Effector memory CD8-positive, alpha-beta T cell (primary cell): ENCODE data around the gene LEAP2.
A peak's percentile ranks its signal among the peaks of the same experiment; 100 is the strongest.

Experiments used
- ATAC-seq: fragments of 150-1000 bp; cut with Tn5 transposase; replicated peaks from 2 replicates; pipeline ENCODE4 v1.10.0; 2021; ENCODE audit warnings: mild to moderate bottlenecking, moderate library complexity
- DNase-seq, 3 experiments: peaks; one replicate each; pipeline ENCODE4 v3.0.0; 2021
- H3K27ac Mint-ChIP-seq, 2 donors: one replicate each; pipeline ENCODE4 v1.8.0; 2022; ENCODE audit warnings: mild to moderate bottlenecking in 2 of 2, mixed read lengths in 2 of 2, moderate library complexity in 2 of 2
- H3K27me3 Mint-ChIP-seq, 2 donors: one replicate each; pipeline ENCODE4 v1.8.0; 2022; ENCODE audit warnings: mixed read lengths in 2 of 2
- H3K36me3 Mint-ChIP-seq: one replicate; pipeline ENCODE4 v1.8.0; 2022; ENCODE audit warnings: mild to moderate bottlenecking, moderate library complexity, mixed read lengths; ENCODE audit not compliant: insufficient read depth
- H3K4me1 Mint-ChIP-seq, 2 donors: one replicate each; pipeline ENCODE4 v1.8.0; 2022; ENCODE audit warnings: low read depth in 2 of 2, mixed read lengths in 2 of 2
- H3K4me3 Mint-ChIP-seq, 2 donors: one replicate each; pipeline ENCODE4 v1.8.0; 2022; ENCODE audit warnings: mild to moderate bottlenecking in 2 of 2, mixed read lengths in 2 of 2, moderate library complexity in 2 of 2
- H3K9me3 Mint-ChIP-seq, 2 donors: one replicate each; pipeline ENCODE4 v1.8.0; 2022; ENCODE audit warnings: mixed read lengths in 2 of 2
- total RNA-seq, 9 experiments: gene quantifications; one replicate each; lab custom pipeline; 2026; lab: John Stamatoyannopoulos, UW

LEAP2 gene, protein sequence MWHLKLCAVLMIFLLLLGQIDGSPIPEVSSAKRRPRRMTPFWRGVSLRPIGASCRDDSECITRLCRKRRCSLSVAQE
- total RNA-seq: 0 to 3.0 (median 1.2) reads per million in 9 experiments

DNA sequence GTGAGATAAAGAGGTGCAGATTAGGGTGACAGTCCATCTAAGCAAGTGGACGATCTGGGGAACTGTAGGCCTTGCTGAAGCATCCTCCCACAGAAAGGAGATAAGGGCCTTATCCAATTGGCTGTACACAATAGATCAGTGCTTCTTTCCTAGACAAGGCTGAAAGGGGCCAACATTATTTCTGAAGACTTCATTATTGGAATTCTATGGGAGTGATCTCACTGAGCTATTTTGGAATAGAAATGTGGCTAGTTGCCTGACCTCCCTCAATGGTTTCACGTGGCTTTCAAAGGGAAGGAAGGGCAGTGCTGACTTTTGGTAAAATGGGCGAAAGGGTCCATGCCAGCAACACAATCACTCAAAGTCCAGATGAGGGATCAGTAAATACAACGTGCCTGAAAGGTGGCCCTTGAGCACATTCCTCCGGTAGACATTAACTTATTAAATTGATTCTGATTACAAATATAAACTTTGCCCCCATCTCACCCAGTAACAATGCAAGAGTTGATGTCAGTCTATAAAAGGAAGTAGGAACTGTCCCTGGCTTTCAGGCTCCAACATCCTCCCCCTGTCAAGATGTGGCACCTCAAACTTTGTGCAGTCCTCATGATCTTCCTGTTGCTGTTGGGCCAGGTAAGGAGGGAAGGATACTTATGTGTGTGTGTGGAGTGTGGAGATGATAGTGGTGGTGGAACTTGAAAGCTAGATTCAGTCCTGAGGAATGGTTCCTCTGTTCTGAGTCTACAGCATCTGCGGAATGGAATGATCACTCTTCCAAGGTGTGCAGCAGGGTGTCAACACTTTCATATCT, at the start of gene LEAP2:
LEAP2 (plus strand) TSS at position 550 of the 811 bp plus-strand sequence; CDS start at position 577, 27 bp downstream.
- Mint-ChIP-seq H3K4me1 (peaks cover 0 to 3% of the 10 kb centered on the region in 2 donors), H3K4me3 (no peak within 1 kb of the TSS), H3K9me3 (no peaks in the 10 kb centered on the region), H3K27ac (peak within 1 kb of the TSS; percentile 61 to 75), H3K36me3 (peaks cover 41% of the 10 kb centered on the region), H3K27me3 (no peaks in the 10 kb centered on the region)
- DNase-seq (no peak), ATAC-seq (no peak)

DNA sequence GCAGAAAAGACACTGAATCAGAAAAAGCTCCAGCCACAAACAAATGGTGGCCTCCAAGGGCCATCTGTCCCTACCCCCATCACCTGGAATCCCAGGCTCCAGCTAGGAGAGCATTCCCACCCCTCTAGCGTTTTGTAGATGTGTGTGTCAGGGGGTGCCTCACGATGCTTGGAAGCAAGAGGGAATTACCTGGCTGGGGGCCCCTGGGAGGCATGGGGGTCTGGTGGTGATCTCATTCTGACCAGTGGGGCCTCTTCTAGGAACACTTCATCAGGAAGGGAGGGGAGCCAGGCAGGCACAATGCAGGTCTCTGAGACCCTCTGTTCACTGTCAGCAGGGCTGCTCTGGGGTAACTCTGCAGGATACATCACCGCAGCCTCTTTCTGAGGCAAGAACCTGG, 49.0 kb upstream of the LEAP2 start:
- no peak for ATAC-seq
- H3K27ac Mint-ChIP-seq: no peak overlapping the region
- peaks cover 3% of the 10 kb centered on the region for H3K36me3 Mint-ChIP-seq
- no peaks in the 10 kb centered on the region for H3K9me3 Mint-ChIP-seq
- DNase-seq: no peak
- H3K4me3 Mint-ChIP-seq: peak overlapping the region in 1 of 2 donors; percentile 49
- H3K27me3 Mint-ChIP-seq: peaks cover 38 to 80% of the 10 kb centered on the region in 2 donors
- peaks cover 8 to 9% of the 10 kb centered on the region in 2 donors for H3K4me1 Mint-ChIP-seq

DNA sequence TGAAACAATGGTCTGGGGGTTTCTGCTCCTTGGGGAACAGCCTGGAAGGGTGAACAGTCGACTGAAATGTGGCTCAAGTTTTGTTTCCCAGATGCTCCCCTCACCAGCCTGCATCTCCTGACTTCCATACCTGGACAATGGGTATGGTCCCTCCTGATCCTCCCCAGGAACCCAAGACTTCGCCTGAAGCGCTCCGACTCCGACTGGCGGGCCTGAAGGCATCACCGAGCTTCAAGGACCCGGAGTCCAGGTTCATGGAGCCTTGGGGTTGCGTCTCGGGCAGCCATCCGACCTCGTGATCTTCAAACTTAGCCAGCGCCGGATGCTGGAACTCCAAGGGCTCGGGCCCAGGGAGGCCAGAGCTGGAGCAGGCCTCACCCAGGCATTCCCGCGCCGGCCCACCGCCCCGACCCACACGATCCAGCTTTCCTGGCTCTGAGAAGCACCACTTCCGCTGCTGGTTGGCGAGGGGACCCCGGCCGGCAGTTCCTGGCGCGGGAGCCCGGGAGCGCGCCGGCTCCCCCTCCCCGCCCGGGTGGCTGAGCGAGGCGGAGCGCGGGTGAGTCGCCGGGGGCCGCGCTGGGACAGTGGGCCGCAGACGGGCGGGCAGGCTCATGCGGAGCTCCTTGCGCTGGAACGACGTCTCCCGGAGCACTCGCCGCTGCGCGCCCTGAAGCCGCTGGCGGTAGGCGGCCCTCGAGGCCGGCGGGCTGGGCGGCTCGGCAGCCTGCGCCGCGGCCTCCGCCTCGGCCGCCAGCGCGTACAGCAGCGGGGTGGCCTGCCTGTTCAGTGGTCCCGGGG, 48.2 kb upstream of the LEAP2 start:
- no peak overlapping the region for H3K27ac Mint-ChIP-seq
- no peak for DNase-seq
- H3K36me3 Mint-ChIP-seq: peaks cover 3% of the 10 kb centered on the region
- peaks cover 10% of the 10 kb centered on the region in 2 donors for H3K4me1 Mint-ChIP-seq
- peak overlapping the region in 1 of 2 donors; percentile 49 for H3K4me3 Mint-ChIP-seq
- peak; percentile 7 for ATAC-seq
- H3K27me3 Mint-ChIP-seq: peaks cover 35 to 77% of the 10 kb centered on the region in 2 donors
- H3K9me3 Mint-ChIP-seq: no peaks in the 10 kb centered on the region

DNA sequence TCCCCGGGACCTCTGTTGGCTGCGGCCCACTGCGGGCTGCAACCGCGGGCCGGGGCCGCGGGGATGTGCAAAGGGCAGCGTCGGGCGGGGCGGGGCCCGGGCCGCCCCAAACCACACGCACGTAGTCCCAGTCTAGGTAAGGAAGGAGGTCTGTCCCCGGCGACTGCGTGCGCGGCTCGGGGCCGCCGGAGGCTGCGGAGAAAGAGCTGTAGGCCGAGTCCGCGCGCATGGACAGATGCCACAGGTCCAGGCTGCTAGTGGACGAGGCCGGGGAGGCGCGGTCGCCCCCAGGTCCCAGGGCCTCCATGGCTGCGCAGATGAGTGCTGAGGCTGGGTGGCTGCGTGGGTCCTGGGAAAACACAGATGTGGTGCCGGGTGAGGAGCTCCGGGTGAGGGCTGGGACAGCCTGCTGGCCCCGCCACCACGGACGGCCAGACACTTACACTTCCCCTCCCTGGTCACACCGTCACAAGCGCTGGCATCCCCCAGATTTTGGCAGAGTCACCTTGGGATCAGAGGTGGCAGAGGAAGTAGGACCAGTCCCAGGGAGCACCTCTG, 47.6 kb upstream of the LEAP2 start:
- H3K4me1 Mint-ChIP-seq: peaks cover 8 to 10% of the 10 kb centered on the region in 2 donors
- ATAC-seq: peak; percentile 31

DNA sequence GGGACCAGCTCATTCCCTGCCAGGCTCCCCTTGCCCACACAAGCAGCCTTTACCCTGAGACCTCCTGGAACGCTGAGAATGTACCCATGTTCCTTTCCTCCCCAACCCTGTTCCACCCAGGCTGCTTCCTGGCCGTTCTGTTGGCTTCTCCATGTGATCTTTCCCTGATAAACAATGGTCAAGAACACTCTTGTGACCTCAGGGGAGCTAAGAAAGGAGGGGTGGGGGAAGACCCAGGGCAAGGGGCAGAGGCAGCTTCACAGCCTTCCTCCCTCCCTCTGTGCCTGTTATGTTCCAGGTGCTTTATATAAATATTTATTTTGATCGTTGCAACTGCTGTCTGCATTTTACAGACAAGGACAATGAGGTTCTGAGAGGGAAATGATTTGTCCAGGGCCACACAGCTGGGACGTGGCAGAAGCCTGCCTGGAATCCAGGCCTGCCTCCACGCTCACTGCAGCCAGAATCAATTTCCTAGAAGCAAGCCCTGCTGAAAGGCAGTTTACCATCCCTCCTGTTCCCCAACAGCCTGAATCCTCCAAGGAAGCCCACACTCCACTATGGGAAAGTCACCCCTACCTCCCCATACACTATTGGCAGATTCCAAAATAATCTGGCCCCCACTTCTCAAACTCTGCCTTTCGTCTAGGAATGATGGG, 46.9 kb upstream of the LEAP2 start:
- H3K27me3 Mint-ChIP-seq: peaks cover 39 to 82% of the 10 kb centered on the region in 2 donors
- H3K4me3 Mint-ChIP-seq: peak overlapping the region in 1 of 2 donors; percentile 45
- no peaks in the 10 kb centered on the region for H3K9me3 Mint-ChIP-seq
- ATAC-seq: no peak
- peaks cover 3% of the 10 kb centered on the region for H3K36me3 Mint-ChIP-seq
- no peak for DNase-seq
- no peak overlapping the region for H3K27ac Mint-ChIP-seq
- peaks cover 14 to 16% of the 10 kb centered on the region in 2 donors for H3K4me1 Mint-ChIP-seq

More for the DNA sequence above, 47.6 kb upstream of the LEAP2 start:
- Mint-ChIP-seq H3K9me3 (no peaks in the 10 kb centered on the region), H3K4me3 (peak overlapping the region in 1 of 2 donors; percentile 45), H3K27ac (no peak overlapping the region), H3K27me3 (peaks cover 33 to 76% of the 10 kb centered on the region in 2 donors), H3K36me3 (peaks cover 3% of the 10 kb centered on the region)
- no peak for DNase-seq

DNA sequence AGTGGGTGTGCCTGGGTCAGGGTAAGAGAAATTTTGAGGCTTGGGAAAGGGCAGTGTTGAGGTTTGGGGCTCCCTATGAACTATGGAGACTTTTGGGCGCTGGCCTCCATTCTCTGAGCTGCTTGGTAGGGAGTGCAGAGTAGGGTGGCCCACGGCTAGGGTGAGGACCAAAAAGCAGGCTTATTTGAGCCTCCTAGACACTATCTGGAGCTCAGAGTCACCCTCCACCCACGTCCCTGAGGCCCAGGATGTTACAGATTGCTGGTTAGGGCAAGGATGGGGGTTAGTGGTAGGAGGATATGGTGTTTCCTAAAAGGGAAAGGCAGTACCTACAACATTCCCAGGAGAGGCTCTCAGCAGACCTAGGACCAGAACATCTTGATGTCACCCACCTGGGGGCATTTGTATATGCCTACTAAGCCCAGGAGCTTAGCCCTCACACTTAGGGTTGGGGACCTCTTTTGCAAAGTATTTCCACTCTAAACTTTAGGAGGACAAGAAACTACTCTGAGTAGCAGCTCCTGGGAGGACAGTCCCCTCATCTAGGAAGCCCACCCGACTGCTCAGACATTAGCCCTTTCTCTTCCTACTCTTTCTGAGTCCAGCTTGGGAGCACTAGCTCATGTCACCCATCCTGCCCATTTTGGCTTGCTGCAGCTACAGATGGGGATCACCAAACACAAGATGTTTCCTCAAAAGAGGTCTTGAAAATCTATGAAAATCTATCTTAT, 45.4 kb upstream of the LEAP2 start:
- peaks cover 3% of the 10 kb centered on the region for H3K36me3 Mint-ChIP-seq
- no peak for ATAC-seq
- no peak overlapping the region for H3K4me3 Mint-ChIP-seq
- DNase-seq: no peak
- no peak overlapping the region for H3K27ac Mint-ChIP-seq
- H3K9me3 Mint-ChIP-seq: no peaks in the 10 kb centered on the region
- H3K4me1 Mint-ChIP-seq: peaks cover 14 to 17% of the 10 kb centered on the region in 2 donors
- H3K27me3 Mint-ChIP-seq: peaks cover 39 to 78% of the 10 kb centered on the region in 2 donors

DNA sequence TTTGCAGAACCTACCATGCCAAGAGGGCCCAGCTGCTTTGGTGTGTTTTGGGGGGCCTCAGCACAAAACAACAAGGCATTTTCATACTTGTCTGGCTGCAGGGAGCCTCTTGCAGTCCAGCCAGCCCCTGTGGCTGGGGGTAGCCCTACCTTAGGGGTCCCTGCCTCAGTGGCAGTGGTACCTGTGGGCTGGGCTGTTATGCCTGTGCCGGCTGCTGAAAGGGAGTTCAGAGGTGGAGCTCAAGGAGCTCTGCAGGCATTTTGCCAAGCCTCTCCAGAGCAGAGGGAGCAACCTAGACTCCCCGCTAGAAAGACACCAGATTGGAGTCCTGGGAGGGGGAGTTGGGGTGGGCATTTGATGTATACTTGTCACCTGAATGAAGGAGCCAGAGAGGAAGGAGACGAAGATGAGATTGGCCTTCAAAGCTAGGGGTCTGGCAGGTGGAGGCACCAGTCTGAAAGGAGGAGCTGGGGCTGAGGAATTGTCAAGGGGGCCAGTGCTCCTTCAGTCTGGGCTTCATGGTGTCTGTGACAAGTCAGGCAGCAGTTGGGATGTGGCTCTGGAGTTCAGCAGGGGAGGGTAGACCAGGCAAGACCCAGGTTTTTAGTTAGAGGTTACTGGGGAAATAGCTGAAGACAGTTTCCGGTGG, 44.5 kb upstream of the LEAP2 start:
- no peak overlapping the region for H3K27ac Mint-ChIP-seq
- no peak for ATAC-seq
- H3K4me3 Mint-ChIP-seq: peak overlapping the region; percentile 84 to 85
- H3K36me3 Mint-ChIP-seq: peaks cover 3% of the 10 kb centered on the region
- no peaks in the 10 kb centered on the region for H3K9me3 Mint-ChIP-seq
- no peak for DNase-seq
- peaks cover 34 to 69% of the 10 kb centered on the region in 2 donors for H3K27me3 Mint-ChIP-seq
- peaks cover 14% of the 10 kb centered on the region in 2 donors for H3K4me1 Mint-ChIP-seq

DNA sequence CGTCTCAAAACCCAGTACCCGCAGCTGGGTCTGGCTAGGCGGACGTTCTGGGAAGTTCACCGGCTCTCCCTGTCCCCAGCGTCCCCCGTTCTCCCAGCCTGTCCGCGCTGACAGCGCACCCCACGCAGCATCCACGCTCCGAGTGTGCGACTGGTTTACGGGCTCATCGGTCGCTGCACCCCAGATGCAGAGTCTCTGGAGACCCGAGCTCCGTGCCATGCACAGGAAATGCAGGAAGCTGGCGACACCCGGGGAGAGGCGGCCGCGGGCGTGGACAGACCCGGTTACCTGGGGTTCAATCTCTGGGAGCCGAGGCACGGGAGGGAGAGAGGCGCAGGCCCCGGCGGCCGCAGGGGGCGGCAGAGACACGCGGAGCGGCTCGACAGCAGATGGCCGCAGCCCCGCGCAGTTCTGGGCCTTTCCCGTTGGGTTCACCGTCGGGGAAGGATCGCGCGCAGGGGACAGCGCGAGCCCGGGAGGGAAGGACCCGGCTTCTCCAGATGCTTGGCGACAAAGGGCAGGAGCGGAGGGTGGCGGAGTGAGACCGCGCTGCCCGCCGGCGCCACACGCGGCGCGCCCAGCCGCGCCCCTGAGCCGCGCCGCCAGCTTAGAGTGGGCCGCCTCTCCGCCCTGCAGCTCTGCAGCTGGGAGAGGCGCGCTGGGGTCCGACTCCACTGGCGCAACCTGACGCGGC, 43.6 kb upstream of the LEAP2 start:
- Mint-ChIP-seq H3K4me1 (peaks cover 14% of the 10 kb centered on the region in 2 donors), H3K9me3 (no peaks in the 10 kb centered on the region), H3K27ac (peak overlapping the region; percentile 56 to 77), H3K27me3 (peaks cover 33 to 60% of the 10 kb centered on the region in 2 donors), H3K36me3 (peaks cover 3% of the 10 kb centered on the region), H3K4me3 (peak overlapping the region; percentile 84 to 85)
- DNase-seq: peak; percentile 62 to 69 (median 65)
- peak; percentile 90 for ATAC-seq

DNA sequence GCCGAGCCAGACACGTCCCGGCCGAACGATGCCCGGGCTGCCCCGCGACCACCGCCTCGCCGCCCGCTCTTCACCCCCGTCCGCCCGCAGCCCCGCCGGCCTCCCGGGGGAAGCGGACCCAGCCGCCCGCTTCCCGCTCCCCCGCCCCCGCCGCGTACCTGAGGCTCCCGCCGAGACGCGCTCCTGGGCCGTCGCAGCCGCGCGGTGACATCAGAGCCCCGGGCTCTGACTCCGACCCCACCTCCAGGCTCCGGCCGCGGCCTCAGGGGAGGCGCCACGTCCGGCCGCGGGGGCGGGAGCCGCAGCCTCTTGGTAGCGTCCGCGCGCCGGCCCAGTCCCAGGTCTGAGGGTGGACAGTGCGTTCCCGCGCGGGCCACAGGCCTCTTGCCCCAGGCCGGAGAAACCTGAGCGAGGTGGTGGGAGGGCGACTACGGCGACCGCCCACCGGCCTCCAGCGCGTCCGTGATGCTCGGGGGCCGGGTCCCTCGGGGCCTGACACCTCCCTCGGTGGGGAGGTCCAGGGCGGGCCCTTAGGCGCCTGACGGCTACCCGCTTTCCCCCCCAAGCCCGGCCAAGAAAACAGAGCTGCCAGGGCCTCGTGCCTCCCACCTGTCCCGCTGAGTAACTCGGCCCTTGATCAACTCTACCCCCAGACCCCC, 42.9 kb upstream of the LEAP2 start, which contains the start of gene SHROOM1:
SHROOM1 (minus strand) TSS at position 212 of the 659 bp plus-strand sequence. CDS start 4,507 bp downstream, outside the sequence.
- peak within 1 kb of the TSS; percentile 87 to 90 for H3K4me3 Mint-ChIP-seq
- no peaks in the 10 kb centered on the region for H3K36me3 Mint-ChIP-seq
- DNase-seq (no peak), ATAC-seq (peak; percentile 38)
- H3K9me3 Mint-ChIP-seq: no peaks in the 10 kb centered on the region
- peak within 1 kb of the TSS; percentile 56 to 77 for H3K27ac Mint-ChIP-seq
- H3K4me1 Mint-ChIP-seq: peaks cover 14% of the 10 kb centered on the region in 2 donors
- H3K27me3 Mint-ChIP-seq: peaks cover 33 to 54% of the 10 kb centered on the region in 2 donors

DNA sequence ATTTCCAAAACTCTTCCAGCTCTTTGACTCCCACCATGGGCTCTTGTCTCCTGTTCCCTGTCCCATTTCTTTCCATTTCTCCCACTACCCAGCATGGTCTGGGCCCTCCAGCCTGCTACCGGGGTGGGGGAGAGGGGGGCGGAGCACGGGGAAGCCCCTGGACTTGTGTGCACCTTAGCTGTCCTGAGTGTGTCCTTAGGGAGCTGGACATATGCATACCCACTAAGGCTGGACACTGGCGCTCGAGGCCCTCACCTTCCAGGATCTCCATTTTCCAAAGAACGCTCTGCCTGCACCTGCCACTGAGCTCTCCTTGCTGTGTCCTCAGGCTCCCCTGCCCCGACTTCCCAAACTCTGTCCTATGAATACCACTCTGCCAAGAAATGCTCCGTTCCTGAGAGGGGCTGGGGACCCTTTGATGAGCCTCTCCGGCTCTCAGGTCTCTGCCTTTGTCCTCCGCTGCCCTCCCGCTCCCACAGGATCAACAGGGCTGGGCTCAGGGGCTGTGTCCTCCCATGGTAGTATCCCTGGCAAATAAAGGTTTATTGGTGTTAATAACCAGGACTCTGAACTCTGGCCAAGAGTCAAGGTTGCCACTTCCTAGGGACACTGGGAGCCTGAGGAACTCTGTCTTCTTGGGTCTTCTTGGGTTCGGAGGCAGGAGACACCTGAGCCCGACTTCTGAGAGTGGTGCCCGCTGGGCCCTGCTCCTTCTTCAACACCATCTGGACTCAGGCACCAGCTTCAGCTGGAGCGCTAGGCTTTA, 42.2 kb upstream of the LEAP2 start:
- Mint-ChIP-seq H3K27me3 (peaks cover 28 to 48% of the 10 kb centered on the region in 2 donors), H3K4me1 (peaks cover 14% of the 10 kb centered on the region in 2 donors), H3K9me3 (no peaks in the 10 kb centered on the region), H3K27ac (peak overlapping the region in 1 of 2 donors; percentile 52), H3K4me3 (peak overlapping the region; percentile 87 to 90), H3K36me3 (no peaks in the 10 kb centered on the region)
- ATAC-seq: no peak
- DNase-seq: no peak
